HepG2 (cell line): ENCODE measurements around the gene GDF11. TPM values are rescaled to one million over a fixed set of nuclear protein-coding genes. Genes with fewer than 3 reads are reported as not detected.

Experiments used
- AKAP8 ChIP-seq: sonication (generic); formaldehyde crosslinking; IDR thresholded peaks from 2 replicates; pipeline ENCODE4 v1.5.1; 2020; ENCODE audit warnings: mild to moderate bottlenecking, missing genetic modification reagents
- ATF3 ChIP-seq: sonication (generic); formaldehyde crosslinking; IDR thresholded peaks from 2 replicates; pipeline ENCODE4 v1.4.0; 2020; ENCODE audit warnings: missing genetic modification reagents
- ATF7 ChIP-seq, 2 experiments: fragments of 450-650 bp in 1 of 2; sonication (generic) in 1 of 2; formaldehyde crosslinking in 1 of 2; IDR thresholded peaks; 2 replicates each; pipeline versions ENCODE4 v1.4.0 to v1.6.1; 2016 to 2020; ENCODE audit warnings: antibody characterized with exemption in 1 of 2, mild to moderate bottlenecking in 1 of 2, missing genetic modification reagents in 1 of 2
- BCL6 ChIP-seq: IDR thresholded peaks from 2 replicates; pipeline ENCODE4 v1.6.1; 2016; ENCODE audit warnings: missing genetic modification reagents, missing compliant biosample characterization
- CC2D1A ChIP-seq: sonication (generic); formaldehyde crosslinking; IDR thresholded peaks from 2 replicates; pipeline ENCODE4 v1.8.1; 2023; ENCODE audit warnings: mild to moderate bottlenecking, missing genetic modification reagents
- CCAR2 ChIP-seq: fragments of 200-400 bp; formaldehyde crosslinking; optimal IDR thresholded peaks from 2 replicates; pipeline ENCODE3; 2018; ENCODE audit warnings: low read depth, mild to moderate bottlenecking, low read length, moderate library complexity
- FOXO1 ChIP-seq: sonication (generic); formaldehyde crosslinking; IDR thresholded peaks from 2 replicates; pipeline ENCODE4 v1.4.0; 2020; ENCODE audit warnings: missing genetic modification reagents
- HNF1A ChIP-seq, 2 experiments: sonication (generic) in 1 of 2; formaldehyde crosslinking in 1 of 2; IDR thresholded peaks; 2 replicates each; pipeline versions ENCODE4 v1.4.0 to v1.6.1; 2016 to 2020; ENCODE audit warnings: borderline replicate concordance in 1 of 2, low read depth in 1 of 2, mild to moderate bottlenecking in 1 of 2, missing genetic modification reagents in 1 of 2
- SPEN ChIP-seq: sonication (generic); formaldehyde crosslinking; IDR thresholded peaks from 2 replicates; pipeline ENCODE4 v1.5.1; 2020; ENCODE audit warnings: low read depth, mild to moderate bottlenecking, missing genetic modification reagents
- SRY ChIP-seq: sonication (generic); formaldehyde crosslinking; IDR thresholded peaks from 2 replicates; pipeline ENCODE4 v1.8.0; 2022; ENCODE audit warnings: mild to moderate bottlenecking, missing genetic modification reagents
- STAT5B ChIP-seq: sonication (generic); formaldehyde crosslinking; IDR thresholded peaks from 2 replicates; pipeline ENCODE4 v1.4.0; 2020; ENCODE audit warnings: missing genetic modification reagents
- STAT6 ChIP-seq: sonication (generic); formaldehyde crosslinking; IDR thresholded peaks from 2 replicates; pipeline ENCODE4 v1.4.0; 2020; ENCODE audit warnings: missing genetic modification reagents, mild to moderate bottlenecking, borderline replicate concordance
- TAF1 ChIP-seq: sonication (generic); formaldehyde crosslinking; IDR thresholded peaks from 2 replicates; pipeline ENCODE4 v1.4.0; 2020; ENCODE audit warnings: missing genetic modification reagents
- ZFP1 ChIP-seq: IDR thresholded peaks from 2 replicates; pipeline ENCODE4 v1.6.1; 2016
- ZFP36L1 ChIP-seq: sonication (generic); formaldehyde crosslinking; IDR thresholded peaks from 2 replicates; pipeline ENCODE4 v1.8.0; 2022; ENCODE audit warnings: mild to moderate bottlenecking, missing genetic modification reagents, moderate library complexity
- ZGPAT ChIP-seq: IDR thresholded peaks from 2 replicates; pipeline ENCODE4 v1.6.1; 2016; ENCODE audit warnings: mild to moderate bottlenecking
- ZNF3 ChIP-seq: IDR thresholded peaks from 2 replicates; pipeline ENCODE4 v1.7.0; 2017; ENCODE audit warnings: inconsistent platforms
- ZNF740 ChIP-seq: sonication (generic); formaldehyde crosslinking; IDR thresholded peaks from 2 replicates; pipeline ENCODE4 v1.4.0; 2020; ENCODE audit warnings: missing genetic modification reagents
- ZNF776 ChIP-seq: sonication (generic); formaldehyde crosslinking; IDR thresholded peaks from 2 replicates; pipeline ENCODE4 v1.4.0; 2020; ENCODE audit warnings: mild to moderate bottlenecking, missing genetic modification reagents
- ZSCAN29 ChIP-seq: sonication (generic); formaldehyde crosslinking; conservative IDR thresholded peaks from 2 replicates; pipeline ENCODE4 v1.4.0; 2020; ENCODE audit warnings: mild to moderate bottlenecking, missing genetic modification reagents
- polyA plus RNA-seq, 8 experiments: library from polyadenylated mRNA; depleted of rRNA in 3 of 8; stranded (reverse) in 7 of 8; unstranded in 1 of 8; fragments of >200 nt; fragmentation: Illumina TruSeq in 4 of 8; extraction: Trizol in 4 of 8; gene quantifications; 2 replicates each; pipeline versions ENCODE4 v1.2.1 to v1.2.3, GENCODE V29; 2011 to 2016; ENCODE audit warnings: low read depth in 4 of 8, missing spikeins in 1 of 8, mixed read lengths in 1 of 8; ENCODE audit not compliant: insufficient read depth in 1 of 8
- total RNA-seq, 5 experiments: library from RNA; depleted of rRNA; stranded (reverse); fragments of >200 nt; fragmentation: Illumina TruSeq; extraction: Trizol; gene quantifications; 2 replicates each; pipeline ENCODE4 v1.2.3, GENCODE V29; 2016; ENCODE audit warnings: low read depth in 1 of 5

The GDF11 gene
- total and polyA plus RNA-seq, 2 of the 13 experiments (the other 11 are each of a cell fraction or from before 2014, with no cell fraction given) = 0.63 to 1.5 TPM

- TF ChIP-seq HNF1A (IDR thresholded peaks at IDR 0.05; ENCODE audit: low read depth) = no peak
- TF ChIP-seq HNF1A (CRISPR knock-in tag; IDR thresholded peaks at IDR 0.05; ENCODE audit: borderline replicate concordance) = peak; percentile 57; the same call in 1 of the 2 replicates
- no peak for TF ChIP-seq ZFP36L1 (CRISPR knock-in tag)
- peak; percentile 30; the same call in 1 of the 2 replicates for TF ChIP-seq FOXO1
- TF ChIP-seq ZGPAT (CRISPR knock-in tag) = peak; percentile 87; the same call in 1 of the 2 replicates
- no peak for TF ChIP-seq CCAR2
- TF ChIP-seq ZFP1 (CRISPR knock-in tag) = no peak
- TF ChIP-seq ZNF740 (CRISPR knock-in tag) = no peak
- no peak; the same call in 1 of the 2 replicates for TF ChIP-seq AKAP8 (CRISPR knock-in tag)
- TF ChIP-seq SPEN (CRISPR knock-in tag) = peak; percentile 90
- TF ChIP-seq ZSCAN29 (CRISPR knock-in tag) = no peak
- no peak for TF ChIP-seq CC2D1A (CRISPR knock-in tag)
- TF ChIP-seq STAT6 (CRISPR knock-in tag) = no peak
- TF ChIP-seq STAT5B (CRISPR knock-in tag) = peak; percentile 80; the same call in 1 of the 2 replicates
- no peak for TF ChIP-seq ZNF3 (CRISPR knock-in tag)
- TF ChIP-seq TAF1 = peak; percentile 44; the same call in 1 of the 2 replicates
- TF ChIP-seq ZNF776 (CRISPR knock-in tag) = no peak; the same call in 1 of the 2 replicates
- TF ChIP-seq ATF3 (CRISPR knock-in tag) = peak; percentile 21; the same call in 1 of the 2 replicates
- no peak for TF ChIP-seq ATF7 (IDR thresholded peaks at IDR 0.05)
- TF ChIP-seq ATF7 (CRISPR knock-in tag; IDR thresholded peaks at IDR 0.05) = no peak
- peak; percentile 62 for TF ChIP-seq BCL6
- TF ChIP-seq SRY (CRISPR knock-in tag) = peak; percentile 95
Observed at GRCh38 chr12:55715833-55716581, 26.9 kb upstream of the GDF11 start, which contains the start of gene BLOC1S1 (continued).
